ENCODE data around the gene FNBP1. TPM values are rescaled to one million over a fixed set of nuclear protein-coding genes. Genes with fewer than 3 reads are reported as not detected.

Gene FNBP1
- total RNA-seq, 1 donor from 2014 or later = 63.5 TPM

DNA sequence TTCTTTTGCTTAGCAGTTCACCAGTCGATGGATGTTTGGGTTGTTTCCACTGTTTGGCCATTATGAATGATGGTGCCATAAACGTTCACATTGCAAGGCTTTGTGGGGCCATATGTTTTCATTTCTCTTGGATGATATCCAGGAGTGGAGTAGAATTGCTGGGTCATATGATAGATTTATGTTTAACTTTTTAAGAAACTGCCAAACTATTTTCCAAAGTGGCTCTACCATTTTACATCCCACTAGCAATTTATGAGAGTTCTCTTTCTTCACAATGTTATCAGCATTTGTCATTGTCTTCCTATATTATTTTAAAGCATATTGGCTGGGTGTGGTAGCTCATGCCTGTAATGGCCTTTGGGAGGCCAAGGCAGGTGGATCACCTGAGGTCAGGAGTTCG is 15.9 kb upstream of the FNBP1 start:
- H3K27me3 ChIP-seq (ENCODE audit: insufficient read depth, low read length) = no peaks in the 10 kb centered on the region
- H3K27me3 Mint-ChIP-seq (ENCODE audit: low read depth, unreplicated experiment) = no peaks in the 10 kb centered on the region
- H3K27ac ChIP-seq (ENCODE audit: low read depth, low read length) = no peak overlapping the region
- H3K36me3 ChIP-seq (ENCODE audit: insufficient read depth, low read length) = peaks cover 2% of the 10 kb centered on the region
- no peak overlapping the region for H3K4me2 ChIP-seq (ENCODE audit: low read length)
- FAIRE-seq = no peak
- peaks cover 6% of the 10 kb centered on the region for H3K4me1 Mint-ChIP-seq (ENCODE audit: low read depth, unreplicated experiment)
- peaks cover 8% of the 10 kb centered on the region for H3K36me3 Mint-ChIP-seq (ENCODE audit: low read depth, unreplicated experiment)
- peaks cover 54% of the 10 kb centered on the region for H4K20me1 ChIP-seq (ENCODE audit: insufficient read depth, low read length)
- H3K27ac Mint-ChIP-seq (ENCODE audit: unreplicated experiment) = no peak overlapping the region
- H3K4me1 ChIP-seq (ENCODE audit: insufficient read depth, low read length) = peaks cover 5% of the 10 kb centered on the region
- no peak overlapping the region for H3K9ac ChIP-seq (ENCODE audit: low read length)
- H3K79me2 ChIP-seq (ENCODE audit: insufficient read depth, low read length) = peaks cover 91% of the 10 kb centered on the region
- TF ChIP-seq, protein P1, sequence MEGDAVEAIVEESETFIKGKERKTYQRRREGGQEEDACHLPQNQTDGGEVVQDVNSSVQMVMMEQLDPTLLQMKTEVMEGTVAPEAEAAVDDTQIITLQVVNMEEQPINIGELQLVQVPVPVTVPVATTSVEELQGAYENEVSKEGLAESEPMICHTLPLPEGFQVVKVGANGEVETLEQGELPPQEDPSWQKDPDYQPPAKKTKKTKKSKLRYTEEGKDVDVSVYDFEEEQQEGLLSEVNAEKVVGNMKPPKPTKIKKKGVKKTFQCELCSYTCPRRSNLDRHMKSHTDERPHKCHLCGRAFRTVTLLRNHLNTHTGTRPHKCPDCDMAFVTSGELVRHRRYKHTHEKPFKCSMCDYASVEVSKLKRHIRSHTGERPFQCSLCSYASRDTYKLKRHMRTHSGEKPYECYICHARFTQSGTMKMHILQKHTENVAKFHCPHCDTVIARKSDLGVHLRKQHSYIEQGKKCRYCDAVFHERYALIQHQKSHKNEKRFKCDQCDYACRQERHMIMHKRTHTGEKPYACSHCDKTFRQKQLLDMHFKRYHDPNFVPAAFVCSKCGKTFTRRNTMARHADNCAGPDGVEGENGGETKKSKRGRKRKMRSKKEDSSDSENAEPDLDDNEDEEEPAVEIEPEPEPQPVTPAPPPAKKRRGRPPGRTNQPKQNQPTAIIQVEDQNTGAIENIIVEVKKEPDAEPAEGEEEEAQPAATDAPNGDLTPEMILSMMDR (IDR thresholded peaks at IDR 0.05; ENCODE audit: insufficient read depth, low read depth, low read length) = no peak
- no peaks in the 10 kb centered on the region for H3K9me3 ChIP-seq (ENCODE audit: insufficient read depth, low read depth, low read length)
- H3K4me3 ChIP-seq (ENCODE audit: insufficient read depth, low read depth, low read length) = no peak overlapping the region
- no peak for DNase-seq (ENCODE audit: low read depth)
- no peak overlapping the region for H2AFZ ChIP-seq (ENCODE audit: low read depth, low read length)
- H3K4me3 Mint-ChIP-seq (ENCODE audit: unreplicated experiment) = no peak overlapping the region
- no peaks in the 10 kb centered on the region for H3K9me3 Mint-ChIP-seq (ENCODE audit: unreplicated experiment)

DNA sequence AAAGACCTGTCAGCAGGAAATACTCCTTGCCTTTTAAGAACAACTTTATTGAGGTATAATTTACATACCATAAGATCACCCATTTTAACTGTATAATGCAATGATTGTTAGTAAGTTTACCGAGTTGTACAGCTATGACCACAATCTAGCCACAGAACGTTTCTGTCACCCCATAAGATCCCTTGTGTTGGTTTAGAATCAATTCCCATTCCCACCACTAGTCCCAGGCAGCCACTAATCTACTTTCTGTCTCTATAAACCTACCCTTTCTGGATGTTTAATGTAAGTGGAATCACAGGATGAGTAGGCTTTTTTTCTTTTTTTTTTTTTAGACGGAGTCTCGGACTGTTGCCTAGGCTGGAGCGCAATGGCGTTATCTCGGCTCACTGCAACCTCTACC is 15.2 kb upstream of the FNBP1 start:
- peaks cover 2% of the 10 kb centered on the region for H3K36me3 ChIP-seq (ENCODE audit: insufficient read depth, low read length)
- H3K79me2 ChIP-seq (ENCODE audit: insufficient read depth, low read length) = peaks cover 93% of the 10 kb centered on the region
- no peak overlapping the region for H3K9ac ChIP-seq (ENCODE audit: low read length)
- FAIRE-seq = no peak
- peaks cover 49% of the 10 kb centered on the region for H4K20me1 ChIP-seq (ENCODE audit: insufficient read depth, low read length)
- H3K27ac ChIP-seq (ENCODE audit: low read depth, low read length) = no peak overlapping the region
- no peak overlapping the region for H2AFZ ChIP-seq (ENCODE audit: low read depth, low read length)
- no peak overlapping the region for H3K27ac Mint-ChIP-seq (ENCODE audit: unreplicated experiment)
- no peaks in the 10 kb centered on the region for H3K9me3 ChIP-seq (ENCODE audit: insufficient read depth, low read depth, low read length)
- no peak for TF ChIP-seq EZH2 (IDR thresholded peaks at IDR 0.05; ENCODE audit: insufficient read depth, low read length)
- TF ChIP-seq, protein P1 (IDR thresholded peaks at IDR 0.05; ENCODE audit: insufficient read depth, low read depth, low read length) = peak; percentile 33
- no peak overlapping the region for H3K4me3 Mint-ChIP-seq (ENCODE audit: unreplicated experiment)
- no peak overlapping the region for H3K4me3 ChIP-seq (ENCODE audit: insufficient read depth, low read depth, low read length)
- H3K4me1 ChIP-seq (ENCODE audit: insufficient read depth, low read length) = peaks cover 5% of the 10 kb centered on the region
- no peak overlapping the region for H3K4me2 ChIP-seq (ENCODE audit: low read length)
- no peaks in the 10 kb centered on the region for H3K27me3 Mint-ChIP-seq (ENCODE audit: low read depth, unreplicated experiment)
- H3K4me1 Mint-ChIP-seq (ENCODE audit: low read depth, unreplicated experiment) = peaks cover 6% of the 10 kb centered on the region
- H3K36me3 Mint-ChIP-seq (ENCODE audit: low read depth, unreplicated experiment) = peaks cover 8% of the 10 kb centered on the region
- H3K9me3 Mint-ChIP-seq (ENCODE audit: unreplicated experiment) = no peaks in the 10 kb centered on the region
- no peak for DNase-seq (ENCODE audit: low read depth)
- H3K27me3 ChIP-seq (ENCODE audit: insufficient read depth, low read length) = no peaks in the 10 kb centered on the region

DNA sequence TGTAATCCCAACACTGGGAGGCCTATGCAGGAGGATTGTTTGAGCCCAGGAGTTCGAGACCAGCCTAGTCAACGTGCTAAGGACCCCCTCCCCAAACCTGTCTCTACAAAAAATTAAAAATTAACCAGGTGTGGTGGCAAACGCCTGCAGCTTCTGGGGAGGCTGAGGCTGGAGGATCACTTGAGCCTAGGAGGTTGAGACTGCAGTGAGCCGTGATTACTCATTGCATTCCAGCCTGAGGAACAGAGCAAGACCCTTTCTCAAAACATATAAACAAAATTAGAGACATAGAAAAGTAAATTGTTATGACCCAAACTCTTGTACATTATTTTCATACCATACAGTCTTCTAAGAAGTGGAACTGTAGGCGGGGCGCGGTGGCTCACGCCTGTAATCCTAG is 11.8 kb upstream of the FNBP1 start:
- no peak for DNase-seq (ENCODE audit: low read depth)
- Histone ChIP-seq H3K36me3 (ENCODE audit: insufficient read depth, low read length) (no peaks in the 10 kb centered on the region), H3K4me1 (ENCODE audit: insufficient read depth, low read length) (peaks cover 5% of the 10 kb centered on the region), H3K9ac (ENCODE audit: low read length) (peak overlapping the region; percentile 97), H2AFZ (ENCODE audit: low read depth, low read length) (no peak overlapping the region), H3K79me2 (ENCODE audit: insufficient read depth, low read length) (peaks cover 63% of the 10 kb centered on the region), H4K20me1 (ENCODE audit: insufficient read depth, low read length) (peaks cover 25% of the 10 kb centered on the region), H3K27ac (ENCODE audit: low read depth, low read length) (no peak overlapping the region), H3K27me3 (ENCODE audit: insufficient read depth, low read length) (no peaks in the 10 kb centered on the region), H3K4me3 (ENCODE audit: insufficient read depth, low read depth, low read length) (peak overlapping the region; percentile 96), H3K4me2 (ENCODE audit: low read length) (peak overlapping the region; percentile 100), H3K9me3 (ENCODE audit: insufficient read depth, low read depth, low read length) (no peaks in the 10 kb centered on the region)
- H3K36me3 Mint-ChIP-seq (ENCODE audit: low read depth, unreplicated experiment) = peaks cover 6% of the 10 kb centered on the region
- peak overlapping the region; percentile 78 for H3K27ac Mint-ChIP-seq (ENCODE audit: unreplicated experiment)
- peaks cover 3% of the 10 kb centered on the region for H3K4me1 Mint-ChIP-seq (ENCODE audit: low read depth, unreplicated experiment)
- peak overlapping the region; percentile 97 for H3K4me3 Mint-ChIP-seq (ENCODE audit: unreplicated experiment)
- no peaks in the 10 kb centered on the region for H3K9me3 Mint-ChIP-seq (ENCODE audit: unreplicated experiment)
- H3K27me3 Mint-ChIP-seq (ENCODE audit: low read depth, unreplicated experiment) = no peaks in the 10 kb centered on the region
- TF ChIP-seq EZH2 (IDR thresholded peaks at IDR 0.05; ENCODE audit: insufficient read depth, low read length) = no peak
- TF ChIP-seq, protein P1 (IDR thresholded peaks at IDR 0.05; ENCODE audit: insufficient read depth, low read depth, low read length) = no peak
- FAIRE-seq = no peak
